ENCODE data around the gene MED12L. TPM values are rescaled to one million over a fixed set of nuclear protein-coding genes. Genes with fewer than 3 reads are reported as not detected.

The MED12L gene
- polyA plus RNA-seq, 1 of the 3 experiments (the other 2 are of a cell fraction): 0.03 TPM

DNA sequence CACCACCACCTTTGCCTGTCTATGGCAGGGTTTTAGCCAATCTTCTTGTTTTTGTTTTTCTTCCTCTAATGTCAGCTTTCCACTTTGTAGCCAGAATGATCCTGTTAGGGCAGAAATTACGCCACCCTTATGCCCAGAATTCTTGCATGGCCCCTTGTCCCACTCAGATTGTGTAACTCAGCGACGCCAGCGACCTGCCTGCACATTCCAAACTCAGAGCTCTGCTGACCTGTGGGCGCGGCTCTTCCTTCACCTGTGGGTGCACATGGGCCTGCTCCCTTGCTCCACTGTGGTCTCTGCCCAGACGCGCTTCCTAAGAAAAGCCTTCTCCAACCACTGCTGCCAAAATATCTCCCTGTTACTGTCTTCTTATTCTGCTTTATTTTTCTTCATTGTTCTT is 45.0 kb downstream of the MED12L start:
- peaks cover 20% of the 10 kb centered on the region for H3K27me3 ChIP-seq (ENCODE audit: insufficient read depth)
- H3K27ac ChIP-seq (ENCODE audit: low read depth in 2 of 2, low read length in 1 of 2): no peak overlapping the region
- no peak overlapping the region for H3K9ac ChIP-seq
- POLR2A ChIA-PET: no interaction called here
- H4K20me1 ChIP-seq (ENCODE audit: insufficient read depth): no peaks in the 10 kb centered on the region
- no peaks in the 10 kb centered on the region for H3K36me3 ChIP-seq (replicated peaks in 1 of 2; ENCODE audit: control insufficient read depth in 1 of 2, insufficient read depth in 2 of 2, low read length in 1 of 2)
- H3K9me3 ChIP-seq: no peaks in the 10 kb centered on the region
- H3K4me1 ChIP-seq (ENCODE audit: control insufficient read depth in 1 of 2, insufficient read depth in 2 of 2, low read depth in 1 of 2, low read length in 1 of 2): no peaks in the 10 kb centered on the region; a peak in 1 of 4 replicates
- TF ChIP-seq EP300 (IDR thresholded peaks at IDR 0.05; ENCODE audit: borderline replicate concordance in 1 of 2, low read depth in 1 of 2, low read length in 1 of 2) (no peak), EZH2phosphoT487 (IDR thresholded peaks at IDR 0.05; ENCODE audit: borderline replicate concordance, low read depth) (no peak), JUND (IDR thresholded peaks at IDR 0.05) (no peak), CTCF (IDR thresholded peaks at IDR 0.05) (no peak), NFIC (IDR thresholded peaks at IDR 0.05; ENCODE audit: borderline replicate concordance) (no peak), FOXM1 (IDR thresholded peaks at IDR 0.05; ENCODE audit: low read depth) (no peak), TAF1 (IDR thresholded peaks at IDR 0.05; ENCODE audit: borderline replicate concordance, low read depth, low read length) (no peak), ELF1 (IDR thresholded peaks at IDR 0.05) (no peak), NRF1 (IDR thresholded peaks at IDR 0.05; ENCODE audit: low read depth, low read length) (no peak), RCOR1 (IDR thresholded peaks at IDR 0.05; ENCODE audit: low read length) (no peak), RAD21 (IDR thresholded peaks at IDR 0.05; ENCODE audit: low read length) (no peak), GATA2 (CRISPR knock-in tag; IDR thresholded peaks at IDR 0.05) (no peak), POLR2AphosphoS5 (IDR thresholded peaks at IDR 0.05; ENCODE audit: low read depth, low read length) (no peak), CHD2 (IDR thresholded peaks at IDR 0.05; ENCODE audit: low read length, partially characterized antibody) (no peak), MXI1 (IDR thresholded peaks at IDR 0.05; ENCODE audit: low read depth, low read length) (no peak), ZBTB33 (IDR thresholded peaks at IDR 0.05; ENCODE audit: borderline replicate concordance, low read depth) (no peak), SIN3A (IDR thresholded peaks at IDR 0.05; ENCODE audit: borderline replicate concordance, low read depth, low read length) (no peak)
- TF ChIP-seq, protein P1, sequence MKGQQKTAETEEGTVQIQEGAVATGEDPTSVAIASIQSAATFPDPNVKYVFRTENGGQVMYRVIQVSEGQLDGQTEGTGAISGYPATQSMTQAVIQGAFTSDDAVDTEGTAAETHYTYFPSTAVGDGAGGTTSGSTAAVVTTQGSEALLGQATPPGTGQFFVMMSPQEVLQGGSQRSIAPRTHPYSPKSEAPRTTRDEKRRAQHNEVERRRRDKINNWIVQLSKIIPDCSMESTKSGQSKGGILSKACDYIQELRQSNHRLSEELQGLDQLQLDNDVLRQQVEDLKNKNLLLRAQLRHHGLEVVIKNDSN (IDR thresholded peaks at IDR 0.05; ENCODE audit: borderline replicate concordance, low read depth): no peak
- TF ChIP-seq, protein P2, sequence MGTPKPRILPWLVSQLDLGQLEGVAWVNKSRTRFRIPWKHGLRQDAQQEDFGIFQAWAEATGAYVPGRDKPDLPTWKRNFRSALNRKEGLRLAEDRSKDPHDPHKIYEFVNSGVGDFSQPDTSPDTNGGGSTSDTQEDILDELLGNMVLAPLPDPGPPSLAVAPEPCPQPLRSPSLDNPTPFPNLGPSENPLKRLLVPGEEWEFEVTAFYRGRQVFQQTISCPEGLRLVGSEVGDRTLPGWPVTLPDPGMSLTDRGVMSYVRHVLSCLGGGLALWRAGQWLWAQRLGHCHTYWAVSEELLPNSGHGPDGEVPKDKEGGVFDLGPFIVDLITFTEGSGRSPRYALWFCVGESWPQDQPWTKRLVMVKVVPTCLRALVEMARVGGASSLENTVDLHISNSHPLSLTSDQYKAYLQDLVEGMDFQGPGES (IDR thresholded peaks at IDR 0.05; ENCODE audit: low read depth, low read length): no peak
- H2AFZ ChIP-seq (ENCODE audit: low read depth): no peak overlapping the region
- no peak overlapping the region for H3K4me2 ChIP-seq
- CTCF ChIA-PET: no interaction called here
- H3K9me2 ChIP-seq: no peaks in the 10 kb centered on the region
- H3K4me3 ChIP-seq (ENCODE audit: low read depth in 2 of 2, low read length in 1 of 2): no peak overlapping the region
- no peak for DNase-seq
- 77% methylated on average over 8 of the region's 8 CpGs for WGBS (ENCODE audit: low lambda C conversion rate)
- no peaks in the 10 kb centered on the region for H3K79me2 ChIP-seq (ENCODE audit: insufficient read depth)
- H3F3A ChIP-seq (replicated peaks; ENCODE audit: insufficient read depth): no peaks in the 10 kb centered on the region

All from SK-N-SH (cell line).